Suprapubic skin (tissue), 4 donors: ENCODE measurements around the gene PCDHGA2.

Experiments
- POLR2A ChIP-seq, 2 donors: fragments of 450-650 bp; IDR thresholded peaks; one replicate each; pipeline ENCODE4 v1.6.1; 2017; ENCODE audit warnings: antibody characterized with exemption in 2 of 2, mild to moderate bottlenecking in 2 of 2, moderate library complexity in 2 of 2
- POLR2AphosphoS5 ChIP-seq, 3 donors: sonication (generic); formaldehyde crosslinking; IDR thresholded peaks; one replicate each; pipeline ENCODE4 v1.6.1; 2017; ENCODE audit warnings: antibody characterized with exemption in 3 of 3
- TF ChIP-seq, protein P1 (sequence below), 2 donors: fragments of 200-600 bp in 1 of 2; fragments of 450-650 bp in 1 of 2; sonication (generic) in 1 of 2; IDR thresholded peaks; one replicate each; pipeline ENCODE4 v1.5.1; 2016 to 2019; ENCODE audit warnings: antibody characterized with exemption in 2 of 2, mild to moderate bottlenecking in 1 of 2, moderate library complexity in 1 of 2

DNA sequence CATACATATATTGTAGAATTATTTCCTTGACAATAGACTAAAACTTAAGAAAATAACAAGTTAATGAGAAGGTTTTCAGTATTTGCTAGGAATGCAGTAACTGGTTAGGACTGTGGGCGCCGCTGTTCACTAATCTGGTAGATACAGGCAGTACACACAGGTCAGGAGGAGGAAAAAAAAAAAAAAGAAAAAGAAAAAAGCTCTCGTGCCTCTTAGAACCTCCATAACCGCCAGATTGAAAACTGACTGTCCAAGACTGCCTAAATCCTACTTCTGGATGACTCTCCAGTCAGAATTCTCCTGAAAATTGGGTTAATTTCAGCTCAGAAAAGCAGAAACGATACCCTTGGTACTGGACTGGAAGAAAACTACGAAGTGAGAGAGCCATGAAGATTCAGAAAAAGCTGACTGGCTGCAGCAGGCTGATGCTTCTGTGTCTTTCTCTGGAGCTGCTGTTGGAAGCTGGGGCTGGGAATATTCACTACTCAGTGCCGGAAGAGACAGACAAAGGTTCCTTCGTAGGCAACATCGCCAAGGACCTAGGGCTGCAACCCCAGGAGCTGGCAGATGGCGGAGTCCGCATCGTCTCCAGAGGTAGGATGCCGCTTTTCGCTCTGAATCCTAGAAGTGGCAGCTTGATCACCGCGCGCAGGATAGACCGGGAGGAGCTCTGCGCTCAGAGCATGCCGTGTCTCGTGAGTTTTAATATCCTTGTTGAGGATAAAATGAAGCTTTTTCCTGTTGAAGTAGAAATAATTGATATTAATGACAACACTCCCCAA is 8.1 kb upstream of the PCDHGA2 start, which contains the start of gene PCDHGA1:
- TF ChIP-seq, protein P1, sequence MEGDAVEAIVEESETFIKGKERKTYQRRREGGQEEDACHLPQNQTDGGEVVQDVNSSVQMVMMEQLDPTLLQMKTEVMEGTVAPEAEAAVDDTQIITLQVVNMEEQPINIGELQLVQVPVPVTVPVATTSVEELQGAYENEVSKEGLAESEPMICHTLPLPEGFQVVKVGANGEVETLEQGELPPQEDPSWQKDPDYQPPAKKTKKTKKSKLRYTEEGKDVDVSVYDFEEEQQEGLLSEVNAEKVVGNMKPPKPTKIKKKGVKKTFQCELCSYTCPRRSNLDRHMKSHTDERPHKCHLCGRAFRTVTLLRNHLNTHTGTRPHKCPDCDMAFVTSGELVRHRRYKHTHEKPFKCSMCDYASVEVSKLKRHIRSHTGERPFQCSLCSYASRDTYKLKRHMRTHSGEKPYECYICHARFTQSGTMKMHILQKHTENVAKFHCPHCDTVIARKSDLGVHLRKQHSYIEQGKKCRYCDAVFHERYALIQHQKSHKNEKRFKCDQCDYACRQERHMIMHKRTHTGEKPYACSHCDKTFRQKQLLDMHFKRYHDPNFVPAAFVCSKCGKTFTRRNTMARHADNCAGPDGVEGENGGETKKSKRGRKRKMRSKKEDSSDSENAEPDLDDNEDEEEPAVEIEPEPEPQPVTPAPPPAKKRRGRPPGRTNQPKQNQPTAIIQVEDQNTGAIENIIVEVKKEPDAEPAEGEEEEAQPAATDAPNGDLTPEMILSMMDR (IDR thresholded peaks at IDR 0.05), result no peak
- TF ChIP-seq POLR2AphosphoS5 (IDR thresholded peaks at IDR 0.05) (no peak), POLR2A (IDR thresholded peaks at IDR 0.05) (no peak)
